Activated T-helper 2 cell treated with anti-CD3 and anti-CD28 coated beads, Interferon-gamma antibody, Interleukin-2, Interleukin-4, amounts not matched to agents 10 μg/mL and 5 μg/mL and 100 μg/mL, durations not matched to agents 14 hours and 24 hours and 36 hours (primary cell): Measurements from ENCODE around the gene TTC33. TPM values are rescaled to one million over a fixed set of nuclear protein-coding genes. Genes with fewer than 3 reads are reported as not detected.

Experiments used
- DNase-seq: peaks from one replicate; pipeline ENCODE4 v3.0.0; 2021; ENCODE audit warnings: low spot score
- H3K27ac Mint-ChIP-seq: one replicate; pipeline ENCODE4 v1.8.0; 2021; ENCODE audit warnings: mixed read lengths
- H3K27me3 Mint-ChIP-seq: one replicate; pipeline ENCODE4 v1.8.0; 2021; ENCODE audit warnings: low read depth, mixed read lengths
- H3K36me3 Mint-ChIP-seq: one replicate; pipeline ENCODE4 v1.8.0; 2021; ENCODE audit warnings: low read depth, mixed read lengths
- H3K4me1 Mint-ChIP-seq: one replicate; pipeline ENCODE4 v1.8.0; 2021; ENCODE audit warnings: low read depth, mixed read lengths
- H3K4me3 Mint-ChIP-seq: one replicate; pipeline ENCODE4 v1.8.0; 2021; ENCODE audit warnings: low read depth, mild to moderate bottlenecking, moderate library complexity, mixed read lengths
- H3K9me3 Mint-ChIP-seq: one replicate; pipeline ENCODE4 v1.8.0; 2021; ENCODE audit warnings: mixed read lengths
- intact Hi-C: fragments of 100-400 bp; cut with micrococcal nuclease; formaldehyde crosslinking; loops from one replicate; pipeline ENCODE4 v1.15.1; 2023
- total RNA-seq: library from RNA; stranded (reverse); gene quantifications from 2 replicates; pipeline ENCODE4 v1.2.3, GENCODE V29; 2022

Gene TTC33
- total RNA-seq, 1 donor from 2014 or later: 29.3 TPM

DNA sequence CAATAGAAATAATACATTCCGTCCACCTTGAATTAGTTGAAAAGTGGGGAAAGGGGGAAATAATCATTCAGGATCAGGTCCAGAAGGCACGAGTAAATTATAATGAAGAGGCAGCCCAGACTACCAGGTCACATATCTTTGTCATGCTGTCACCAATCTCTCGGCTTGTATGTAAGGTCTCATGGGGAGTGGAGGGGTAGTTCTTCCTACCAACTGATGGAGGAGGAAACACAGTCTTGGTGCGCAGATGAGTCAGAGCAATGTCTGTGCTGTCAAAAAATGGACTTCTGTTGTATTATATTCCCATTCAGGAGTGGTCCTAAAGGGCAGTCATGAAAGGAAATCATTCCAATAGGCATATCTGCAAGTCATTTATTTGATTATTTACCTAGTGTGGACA, 240.3 kb downstream of the TTC33 start:
- no peaks in the 10 kb centered on the region for H3K27me3 Mint-ChIP-seq
- no peak overlapping the region for H3K27ac Mint-ChIP-seq
- intact Hi-C loops: no loop called here
- peaks cover 29% of the 10 kb centered on the region for H3K4me1 Mint-ChIP-seq
- no peaks in the 10 kb centered on the region for H3K36me3 Mint-ChIP-seq
- peaks cover 9% of the 10 kb centered on the region for H3K9me3 Mint-ChIP-seq
- H3K4me3 Mint-ChIP-seq: no peak overlapping the region
- no peak for DNase-seq

DNA sequence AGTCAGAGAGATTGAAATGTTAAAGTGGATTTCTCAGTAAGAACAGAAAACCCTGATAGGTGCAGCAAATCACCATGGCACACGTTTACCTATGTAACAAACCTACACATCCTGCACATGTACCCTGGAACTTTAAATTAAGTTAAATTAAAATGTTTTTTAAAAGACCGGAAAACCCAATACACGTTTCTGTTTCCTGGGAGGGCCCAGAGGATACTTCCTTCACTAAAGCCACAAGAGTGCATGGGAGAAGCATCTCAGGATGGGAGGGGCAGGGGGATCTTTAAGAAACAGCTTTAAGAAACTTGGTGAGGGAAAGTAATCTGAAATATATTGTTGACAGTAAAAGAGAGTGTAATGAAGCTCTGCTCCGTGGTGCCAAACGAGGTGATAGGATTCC, 240.8 kb downstream of the TTC33 start:
- Mint-ChIP-seq H3K4me1 (peaks cover 29% of the 10 kb centered on the region), H3K27me3 (no peaks in the 10 kb centered on the region), H3K36me3 (no peaks in the 10 kb centered on the region), H3K9me3 (peaks cover 8% of the 10 kb centered on the region), H3K27ac (no peak overlapping the region), H3K4me3 (no peak overlapping the region)
- intact Hi-C loops: no loop called here
- DNase-seq: no peak

DNA sequence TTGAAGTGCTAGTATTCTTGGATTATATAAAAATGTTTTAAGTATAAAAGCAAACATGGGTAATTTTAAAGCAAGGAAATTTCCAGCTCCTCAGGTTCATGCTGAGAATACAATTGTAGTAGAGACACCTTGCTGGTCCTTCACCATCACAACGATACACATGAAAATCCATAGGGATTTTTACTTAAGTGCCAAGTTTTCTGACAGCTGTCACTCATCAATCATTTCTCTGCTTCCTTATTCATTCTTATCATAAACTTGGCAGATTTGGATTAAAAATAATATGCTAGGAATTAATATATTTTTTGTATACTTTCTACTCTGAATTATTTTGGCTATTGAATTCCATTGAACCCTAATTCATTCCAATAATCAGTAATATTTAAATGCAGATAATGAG, 244.0 kb downstream of the TTC33 start:
- intact Hi-C loops: no loop called here
- Mint-ChIP-seq H3K27ac (no peak overlapping the region), H3K4me3 (no peak overlapping the region), H3K27me3 (no peaks in the 10 kb centered on the region), H3K36me3 (no peaks in the 10 kb centered on the region), H3K9me3 (peaks cover 8% of the 10 kb centered on the region), H3K4me1 (peaks cover 22% of the 10 kb centered on the region)
- DNase-seq: no peak

DNA sequence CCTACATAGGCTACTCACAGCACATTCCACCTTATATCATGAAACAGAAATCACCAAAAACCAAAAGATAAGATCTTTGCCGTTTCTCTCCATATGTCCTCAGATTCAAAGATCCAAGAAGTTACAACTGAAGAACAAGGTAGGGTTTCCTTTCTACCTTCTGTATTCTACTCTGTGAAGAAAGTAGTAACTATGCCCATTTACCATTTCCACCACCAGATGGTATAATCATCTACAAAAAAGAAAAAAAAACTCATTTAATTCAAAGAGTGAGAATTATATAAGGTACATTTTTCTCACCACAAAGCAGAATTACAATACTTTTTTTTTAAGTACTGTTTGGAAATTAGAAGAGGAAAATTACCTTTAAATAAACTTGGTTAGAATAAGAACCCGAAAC, 248.7 kb downstream of the TTC33 start:
- intact Hi-C loops: no loop called here
- no peak for DNase-seq
- Mint-ChIP-seq H3K9me3 (no peaks in the 10 kb centered on the region), H3K4me1 (peaks cover 10% of the 10 kb centered on the region), H3K27ac (no peak overlapping the region), H3K4me3 (no peak overlapping the region), H3K36me3 (no peaks in the 10 kb centered on the region), H3K27me3 (no peaks in the 10 kb centered on the region)

DNA sequence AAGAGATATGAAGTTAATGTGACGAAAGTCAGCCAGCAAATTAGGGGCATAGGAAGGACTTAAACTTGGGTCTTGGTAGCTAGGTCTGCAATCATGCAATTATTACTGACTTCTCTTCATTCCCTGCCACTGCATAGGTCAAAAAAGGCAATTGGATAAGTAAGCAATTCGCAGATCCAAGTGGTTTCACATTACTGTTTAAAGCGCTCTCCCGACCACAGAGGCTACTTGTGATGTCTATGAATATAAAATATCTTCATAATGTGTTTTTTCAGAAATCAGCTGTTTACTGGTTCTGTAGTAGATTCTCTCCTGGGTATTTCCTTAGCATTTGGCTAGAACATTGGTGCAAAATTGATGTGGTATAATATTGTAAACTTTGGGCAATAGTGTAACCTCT, 250.7 kb downstream of the TTC33 start:
- intact Hi-C loops: no loop called here
- H3K9me3 Mint-ChIP-seq: no peaks in the 10 kb centered on the region

DNA sequence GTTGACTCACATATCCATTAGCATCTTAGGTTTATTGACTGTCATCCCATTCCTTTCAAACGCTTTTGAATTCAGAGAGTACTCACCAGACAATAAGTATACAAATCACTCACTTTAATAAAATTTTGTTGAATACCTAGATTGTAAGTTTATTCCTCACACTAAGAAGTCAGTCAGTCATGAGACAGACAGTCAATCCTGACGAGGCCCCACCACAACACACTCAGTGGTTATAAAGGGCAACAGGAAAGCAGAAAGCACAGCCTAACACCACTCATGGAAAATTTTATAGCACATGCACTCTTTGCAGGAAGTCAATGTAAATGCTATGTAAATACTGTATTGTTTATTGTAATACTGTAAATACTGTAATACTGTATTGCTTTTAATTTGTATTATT, 252.3 kb downstream of the TTC33 start:
- intact Hi-C loops: no loop called here
- no peak overlapping the region for H3K4me3 Mint-ChIP-seq
- DNase-seq: no peak
- H3K9me3 Mint-ChIP-seq: no peaks in the 10 kb centered on the region
- H3K4me1 Mint-ChIP-seq: peaks cover 10% of the 10 kb centered on the region
- no peaks in the 10 kb centered on the region for H3K27me3 Mint-ChIP-seq
- no peak overlapping the region for H3K27ac Mint-ChIP-seq
- H3K36me3 Mint-ChIP-seq: no peaks in the 10 kb centered on the region

More for the DNA sequence above, 250.7 kb downstream of the TTC33 start:
- H3K27ac Mint-ChIP-seq: no peak overlapping the region
- no peak overlapping the region for H3K4me3 Mint-ChIP-seq
- no peak for DNase-seq
- H3K27me3 Mint-ChIP-seq: no peaks in the 10 kb centered on the region
- H3K4me1 Mint-ChIP-seq: peaks cover 10% of the 10 kb centered on the region
- no peaks in the 10 kb centered on the region for H3K36me3 Mint-ChIP-seq

DNA sequence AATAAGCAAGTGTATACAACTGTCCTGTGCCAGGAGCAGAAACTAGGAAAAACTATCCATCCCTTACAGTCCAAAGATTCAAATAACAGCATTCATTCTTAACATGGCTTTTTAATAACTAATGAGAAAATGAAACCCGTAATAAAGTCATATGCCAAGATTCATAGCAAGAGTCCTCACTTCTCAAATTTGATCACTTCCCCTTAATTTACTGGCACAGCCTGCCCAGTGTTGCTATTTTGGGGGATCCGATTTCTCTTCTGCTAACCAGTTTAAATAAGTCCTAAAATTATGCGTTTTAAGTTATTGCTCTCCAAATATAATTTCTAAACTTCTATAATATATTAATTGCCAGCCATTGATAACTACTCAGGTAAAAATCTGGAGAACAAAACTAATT, 253.0 kb downstream of the TTC33 start:
- peaks cover 10% of the 10 kb centered on the region for H3K4me1 Mint-ChIP-seq
- no peaks in the 10 kb centered on the region for H3K27me3 Mint-ChIP-seq
- DNase-seq: no peak
- intact Hi-C loops: no loop called here
- no peak overlapping the region for H3K27ac Mint-ChIP-seq
- H3K36me3 Mint-ChIP-seq: no peaks in the 10 kb centered on the region
- H3K4me3 Mint-ChIP-seq: no peak overlapping the region
- no peaks in the 10 kb centered on the region for H3K9me3 Mint-ChIP-seq

DNA sequence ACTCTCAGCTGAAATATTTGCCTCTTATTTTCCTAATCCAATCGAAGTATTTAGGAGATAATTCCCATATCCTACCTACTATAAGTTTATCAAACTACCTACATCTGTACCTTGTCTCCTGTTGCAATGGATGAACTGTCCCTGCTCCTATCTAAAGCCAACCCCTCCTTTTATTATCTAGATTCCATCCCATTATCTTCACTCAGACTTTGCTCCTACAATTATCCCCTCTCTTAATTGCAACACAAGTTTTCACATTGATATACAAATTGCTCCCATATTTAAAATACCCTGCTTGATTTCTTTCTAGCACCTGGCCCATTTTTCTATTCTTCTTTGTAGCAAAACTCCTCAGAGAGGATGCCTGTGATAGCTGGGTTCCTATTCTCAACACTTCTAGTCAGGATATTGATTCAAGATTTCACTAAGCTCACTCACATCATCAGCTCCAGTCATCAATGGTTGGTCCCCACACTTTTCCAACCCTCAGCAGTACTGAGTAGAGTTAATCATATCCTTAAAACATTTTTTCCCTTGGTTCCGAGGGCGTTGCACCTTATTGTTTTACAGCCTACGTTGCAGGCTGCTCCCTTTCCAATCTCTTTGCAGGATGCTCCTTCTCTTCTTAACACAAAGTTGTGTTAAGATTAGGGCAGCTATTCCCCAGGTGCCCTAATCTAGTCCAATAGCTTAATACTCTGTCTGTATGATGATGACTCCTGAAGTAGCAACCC, 253.9 kb downstream of the TTC33 start:
- Mint-ChIP-seq H3K9me3 (no peaks in the 10 kb centered on the region), H3K27me3 (no peaks in the 10 kb centered on the region), H3K27ac (no peak overlapping the region), H3K4me1 (peaks cover 9% of the 10 kb centered on the region), H3K36me3 (no peaks in the 10 kb centered on the region), H3K4me3 (no peak overlapping the region)
- no peak for DNase-seq
- intact Hi-C loops: no loop called here

DNA sequence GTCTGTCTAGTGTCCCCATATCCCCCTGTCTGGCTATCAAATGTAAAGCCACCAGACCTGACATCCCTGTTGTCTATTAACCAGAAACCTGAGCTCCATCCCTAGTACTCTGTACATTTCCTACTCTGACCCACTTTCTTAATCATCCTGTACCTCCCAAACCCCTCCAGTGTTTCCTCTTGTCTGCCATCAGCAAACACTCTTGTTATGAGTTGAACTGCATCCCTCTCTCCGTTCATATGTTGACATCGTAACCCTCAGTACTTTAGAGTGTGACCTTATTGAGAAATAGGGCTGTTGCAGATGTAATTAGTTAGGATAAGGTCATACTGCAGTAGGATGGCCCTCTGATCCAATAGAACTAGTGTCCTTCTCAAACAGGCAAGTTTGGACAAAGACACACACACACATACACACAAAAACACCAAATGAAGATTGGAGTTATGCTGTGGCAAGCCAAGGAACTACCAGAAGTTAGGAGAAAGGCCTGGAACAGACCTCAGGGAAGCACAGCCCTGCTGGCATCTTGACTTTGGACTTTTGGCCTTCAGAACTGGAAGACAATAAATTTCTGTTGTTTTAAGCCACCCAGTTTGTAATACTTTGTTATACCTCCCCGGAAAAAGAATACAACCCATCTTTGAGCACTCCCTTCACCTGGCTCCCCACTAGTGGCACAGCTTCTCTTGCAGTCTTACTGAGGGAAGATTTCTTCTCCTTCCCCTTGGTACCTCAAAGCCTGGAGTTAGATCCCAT, 256.1 kb downstream of the TTC33 start:
- Mint-ChIP-seq H3K9me3 (no peaks in the 10 kb centered on the region), H3K4me3 (no peak overlapping the region), H3K4me1 (peaks cover 10% of the 10 kb centered on the region), H3K27me3 (no peaks in the 10 kb centered on the region), H3K36me3 (no peaks in the 10 kb centered on the region), H3K27ac (no peak overlapping the region)
- DNase-seq: no peak
- intact Hi-C loops: no loop called here

DNA sequence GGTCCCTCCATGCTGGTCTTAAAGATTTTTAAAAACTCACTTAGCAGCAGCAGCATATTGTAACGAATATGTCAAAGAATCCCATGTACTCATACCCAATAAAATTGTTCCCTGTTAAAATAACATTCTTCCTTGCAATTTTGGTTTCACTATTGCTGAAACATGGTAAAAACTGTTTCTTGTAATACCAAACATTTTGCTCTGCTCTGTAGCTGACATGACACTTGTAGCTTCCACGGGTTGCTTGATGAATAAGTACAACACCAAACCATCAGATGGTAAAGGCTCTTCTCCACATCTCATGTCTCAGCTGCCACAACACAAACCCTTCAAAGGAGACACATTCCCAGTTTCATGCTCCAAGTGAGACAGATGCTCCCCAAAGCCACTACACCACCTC, 256.8 kb downstream of the TTC33 start:
- Mint-ChIP-seq H3K4me3 (no peak overlapping the region), H3K4me1 (peaks cover 13% of the 10 kb centered on the region), H3K27me3 (no peaks in the 10 kb centered on the region), H3K27ac (no peak overlapping the region), H3K36me3 (peaks cover under 1% of the 10 kb centered on the region), H3K9me3 (peaks cover under 1% of the 10 kb centered on the region)
- no peak for DNase-seq
- intact Hi-C loops: no loop called here

DNA sequence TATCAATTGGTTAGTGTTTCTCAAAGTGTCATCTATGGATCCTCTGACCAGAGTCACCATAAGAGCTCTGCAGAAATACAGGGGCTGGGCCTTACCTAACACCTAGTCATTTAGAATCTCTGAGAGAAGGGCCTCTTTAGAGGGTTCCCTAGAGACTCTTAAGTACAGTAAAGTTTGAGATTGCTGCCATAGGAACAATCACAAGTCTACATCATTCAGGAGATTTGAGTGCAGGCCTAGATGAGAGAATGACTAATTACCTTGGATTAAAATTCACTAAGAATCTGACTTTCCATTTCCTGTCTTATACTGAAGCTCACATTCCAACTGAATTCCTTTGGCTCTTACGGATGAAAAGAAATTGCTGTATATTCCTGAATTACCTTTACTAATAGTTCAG, 258.2 kb downstream of the TTC33 start:
- H3K27ac Mint-ChIP-seq: no peak overlapping the region
- intact Hi-C loops: no loop called here
- peaks cover 15% of the 10 kb centered on the region for H3K36me3 Mint-ChIP-seq
- peaks cover 13% of the 10 kb centered on the region for H3K9me3 Mint-ChIP-seq
- no peak for DNase-seq
- no peaks in the 10 kb centered on the region for H3K27me3 Mint-ChIP-seq
- no peak overlapping the region for H3K4me3 Mint-ChIP-seq
- peaks cover 12% of the 10 kb centered on the region for H3K4me1 Mint-ChIP-seq

DNA sequence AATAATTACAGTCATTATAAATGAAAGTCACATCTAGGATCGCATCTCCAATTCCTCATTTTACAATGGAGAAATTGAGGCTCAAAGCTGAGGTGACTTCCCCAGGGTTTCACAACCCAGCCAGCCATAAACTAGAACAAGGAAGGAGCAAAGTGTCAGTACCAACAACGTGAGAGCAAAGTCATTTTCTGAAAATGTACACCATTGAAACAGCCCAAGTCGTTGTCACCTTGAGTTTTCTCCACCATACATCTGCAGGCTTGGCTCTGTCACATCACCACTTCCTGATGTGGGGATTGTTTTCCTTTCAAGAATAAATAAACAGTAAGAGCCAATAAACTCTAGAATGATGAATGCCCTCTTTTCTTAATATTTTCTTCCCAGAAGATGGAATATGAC, 260.5 kb downstream of the TTC33 start:
- Mint-ChIP-seq H3K36me3 (peaks cover 19% of the 10 kb centered on the region), H3K4me3 (no peak overlapping the region), H3K9me3 (peaks cover 13% of the 10 kb centered on the region), H3K27me3 (no peaks in the 10 kb centered on the region), H3K27ac (no peak overlapping the region), H3K4me1 (peaks cover 28% of the 10 kb centered on the region)
- DNase-seq: no peak
- intact Hi-C loops: no loop called here

DNA sequence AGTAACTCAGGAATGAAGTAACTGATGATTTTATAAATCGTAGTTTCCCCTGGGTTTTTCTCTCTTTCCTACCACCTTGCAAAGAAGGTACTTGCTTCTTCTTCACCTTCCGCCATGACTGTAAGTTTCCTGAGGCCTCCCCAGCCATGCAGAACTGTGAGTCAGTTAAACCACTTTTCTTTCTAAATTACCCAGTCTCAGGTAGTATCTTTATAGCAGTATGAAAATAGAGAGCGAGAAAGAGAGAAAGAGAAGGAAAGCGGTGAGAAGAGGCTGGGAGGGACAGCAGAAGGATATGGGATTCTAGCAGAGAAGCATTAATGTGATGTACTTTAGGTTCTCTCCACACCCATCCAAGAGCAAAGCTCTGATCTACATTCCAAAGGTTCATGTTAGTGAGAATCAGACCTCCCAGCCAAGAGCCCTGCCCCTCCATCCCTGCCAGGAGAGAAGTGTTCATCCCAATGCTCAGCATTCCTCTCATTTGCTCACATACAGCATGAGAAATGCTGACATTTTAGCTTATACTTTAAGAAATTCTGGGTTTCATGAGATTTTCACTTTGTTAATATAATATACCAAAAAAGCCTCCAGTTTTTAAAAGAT, 261.0 kb downstream of the TTC33 start:
- Mint-ChIP-seq H3K36me3 (peaks cover 19% of the 10 kb centered on the region), H3K4me1 (peaks cover 30% of the 10 kb centered on the region), H3K27me3 (no peaks in the 10 kb centered on the region), H3K4me3 (no peak overlapping the region), H3K9me3 (peaks cover 13% of the 10 kb centered on the region), H3K27ac (no peak overlapping the region)
- intact Hi-C loops: loop anchor here (5.0 kb wide), 1 partner anchor 258 kb away; no protein-coding TSS in a partner anchor
- DNase-seq: no peak
